HepG2 (cell line): ENCODE data around the gene FBXO7. TPM values are rescaled to one million over a fixed set of nuclear protein-coding genes. Genes with fewer than 3 reads are reported as not detected.
A peak's percentile ranks its signal among the peaks of the same experiment; 100 is the strongest.

Source experiments
- ATAC-seq: fragments of 200-7000 bp; cut with Tn5 transposase; 3 replicates; pipeline ENCODE4 v1.9.1; 2020; ENCODE audit warnings: mild to moderate bottlenecking, moderate library complexity
- BruUV-seq: library from RNA; stranded (reverse); fragments of 400-500 nt; replicated peaks from 2 replicates; lab custom pipeline; 2021; lab: Mats Ljungman, UMichigan
- CTCF ChIA-PET: fragments of 300-600 bp; formaldehyde crosslinking; extraction: SDS; loops from one replicate; lab custom pipeline; 2021; ENCODE audit warnings: low total read pairs, inconsistent platforms, low intra/inter-chr PET ratio; lab: Yijun Ruan, JAX
- POLR2A ChIA-PET: fragments of 350-600 bp; sonication (Branson Sonifier 250); formaldehyde crosslinking; loops from one replicate; lab custom pipeline; 2020; ENCODE audit warnings: antibody characterized with exemption, inconsistent platforms; lab: Yijun Ruan, JAX
- DNase-seq: peaks from one replicate; pipeline ENCODE4 v3.0.0-alpha.2; 2015; ENCODE audit warnings: low spot score
- FAIRE-seq: peaks from 3 replicates; lab custom pipeline; 2011; peaks lifted over from hg19 to GRCh38; lab: Jason Lieb, UNC
- H2AFZ ChIP-seq: one replicate; pipeline ENCODE4 v1.6.1; 2011; ENCODE audit warnings: low read length, inconsistent platforms
- H3K27ac ChIP-seq: fragments of 300-600 bp; 3 replicates; pipeline ENCODE4 v1.8.0; 2011; ENCODE audit warnings: mixed run types, mild to moderate bottlenecking, mixed read lengths, low read length, inconsistent platforms; ENCODE audit not compliant: insufficient read depth; ENCODE audit errors: extremely low read length
- H3K27me3 ChIP-seq, 2 experiments: fragments of 200-600 bp in 1 of 2; 2 replicates in 1 of 2; 3 replicates in 1 of 2; pipeline versions ENCODE4 v1.6.0 to v1.8.0; 2011; ENCODE audit warnings: low read length in 2 of 2, mild to moderate bottlenecking in 2 of 2, moderate library complexity in 2 of 2, inconsistent platforms in 1 of 2; ENCODE audit not compliant: insufficient read depth in 2 of 2, control insufficient read depth in 1 of 2
- H3K36me3 ChIP-seq, 2 experiments: fragments of 200-600 bp in 1 of 2; replicated peaks in 1 of 2; 2 replicates in 1 of 2; 3 replicates in 1 of 2; pipeline versions ENCODE4 v1.5.1 to v1.8.0; 2011; ENCODE audit warnings: low read length in 2 of 2, inconsistent platforms in 1 of 2; ENCODE audit not compliant: insufficient read depth in 2 of 2, control insufficient read depth in 1 of 2
- H3K4me1 ChIP-seq: 2 replicates; pipeline ENCODE4 v1.5.1; 2012; ENCODE audit warnings: low read length, inconsistent platforms; ENCODE audit not compliant: insufficient read depth
- H3K4me2 ChIP-seq: 2 replicates; pipeline ENCODE4 v1.6.0; 2011; ENCODE audit warnings: low read depth, low read length, inconsistent platforms
- H3K4me3 ChIP-seq, 3 experiments: fragments of 200-600 bp in 1 of 3; sonication (generic), shearing (Covaris generic) in 1 of 3; replicated peaks in 1 of 3; 2 replicates each; pipeline ENCODE4 v1.5.1; 2011 to 2016; ENCODE audit warnings: low read length in 3 of 3, inconsistent platforms in 2 of 3, low read depth in 2 of 3, mild to moderate bottlenecking in 2 of 3, control low read depth in 1 of 3, mixed read lengths in 1 of 3; ENCODE audit not compliant: insufficient read depth in 1 of 3
- H3K79me2 ChIP-seq: one replicate; pipeline ENCODE4 v1.6.1; 2011; ENCODE audit warnings: low read length, inconsistent platforms; ENCODE audit not compliant: insufficient read depth
- H3K9ac ChIP-seq: 2 replicates; pipeline ENCODE4 v1.6.0; 2011; ENCODE audit warnings: mild to moderate bottlenecking, low read depth, low read length, inconsistent platforms; ENCODE audit not compliant: insufficient read depth
- H3K9me3 ChIP-seq: 2 replicates; pipeline ENCODE4 v1.5.1; 2012; ENCODE audit warnings: mild to moderate bottlenecking, low read length
- H4K20me1 ChIP-seq: 2 replicates; pipeline ENCODE4 v1.6.0; 2011; ENCODE audit warnings: inconsistent platforms, mild to moderate bottlenecking, low read length, moderate library complexity; ENCODE audit not compliant: insufficient read depth
- FOXC1 ChIP-seq: sonication (generic); formaldehyde crosslinking; IDR thresholded peaks from 2 replicates; pipeline ENCODE4 v1.8.0; 2022; ENCODE audit warnings: mild to moderate bottlenecking, missing genetic modification reagents, borderline replicate concordance
- GATAD2A ChIP-seq: IDR thresholded peaks from 2 replicates; pipeline ENCODE4 v1.6.1; 2016
- NFE2L1 ChIP-seq: sonication (generic); formaldehyde crosslinking; IDR thresholded peaks from 2 replicates; pipeline ENCODE4 v1.4.0; 2020; ENCODE audit warnings: missing genetic modification reagents, mild to moderate bottlenecking, borderline replicate concordance
- NFKBIZ ChIP-seq: IDR thresholded peaks from 2 replicates; pipeline ENCODE4 v1.6.1; 2018; ENCODE audit warnings: missing genetic modification reagents, missing compliant biosample characterization
- NR2C2 ChIP-seq: sonication (generic); formaldehyde crosslinking; IDR thresholded peaks from 2 replicates; pipeline ENCODE4 v1.4.0; 2020; ENCODE audit warnings: missing genetic modification reagents, mild to moderate bottlenecking, moderate library complexity, borderline replicate concordance
- SATB2 ChIP-seq: sonication (generic); formaldehyde crosslinking; IDR thresholded peaks from 2 replicates; pipeline ENCODE4 v1.5.0; 2020; ENCODE audit warnings: missing genetic modification reagents
- ZFP36L1 ChIP-seq: sonication (generic); formaldehyde crosslinking; IDR thresholded peaks from 2 replicates; pipeline ENCODE4 v1.8.0; 2022; ENCODE audit warnings: mild to moderate bottlenecking, missing genetic modification reagents, moderate library complexity
- ZNF138 ChIP-seq: sonication (generic); formaldehyde crosslinking; IDR thresholded peaks from 2 replicates; pipeline ENCODE4 v1.5.0; 2020; ENCODE audit warnings: mild to moderate bottlenecking, low read depth, missing genetic modification reagents
- ZNF629 ChIP-seq: sonication (generic); formaldehyde crosslinking; conservative IDR thresholded peaks from 2 replicates; pipeline ENCODE4 v1.5.0; 2020; ENCODE audit warnings: missing genetic modification reagents
- ZNF773 ChIP-seq: sonication (generic); formaldehyde crosslinking; IDR thresholded peaks from 2 replicates; pipeline ENCODE4 v1.4.0; 2020; ENCODE audit warnings: missing genetic modification reagents, borderline replicate concordance
- ZNF878 ChIP-seq: sonication (generic); formaldehyde crosslinking; IDR thresholded peaks from 2 replicates; pipeline ENCODE4 v1.8.1; 2023; ENCODE audit warnings: mild to moderate bottlenecking, missing genetic modification reagents, moderate library complexity
- WGBS: methylation state at CpG from one replicate; pipeline ENCODE4 v1.1.6; 2017; ENCODE audit warnings: low lambda C conversion rate; 5-methylcytosine and 5-hydroxymethylcytosine counted together
- in situ Hi-C: cut with HindIII; loops from 2 replicates; pipeline ENCODE4 v1.10.0; 2017; ENCODE audit warnings: low pct_unique_long_range_greater_than_20kb; ENCODE audit not compliant: extremely low pct_ligation_motif_present
- intact Hi-C: fragments of 100-400 bp; cut with micrococcal nuclease; formaldehyde crosslinking; loops from one replicate; pipeline ENCODE4 v1.10.0; 2022; ENCODE audit not compliant: unreplicated experiment
- polyA plus RNA-seq, 8 experiments: library from polyadenylated mRNA; depleted of rRNA in 3 of 8; stranded (reverse) in 7 of 8; unstranded in 1 of 8; fragments of >200 nt; fragmentation: Illumina TruSeq in 4 of 8; extraction: Trizol in 4 of 8; gene quantifications; 2 replicates each; pipeline versions ENCODE4 v1.2.1 to v1.2.3, GENCODE V29; 2011 to 2016; ENCODE audit warnings: low read depth in 4 of 8, missing spikeins in 1 of 8, mixed read lengths in 1 of 8; ENCODE audit not compliant: insufficient read depth in 1 of 8
- total RNA-seq, 5 experiments: library from RNA; depleted of rRNA; stranded (reverse); fragments of >200 nt; fragmentation: Illumina TruSeq; extraction: Trizol; gene quantifications; 2 replicates each; pipeline ENCODE4 v1.2.3, GENCODE V29; 2016; ENCODE audit warnings: low read depth in 1 of 5
- TF ChIP-seq, protein P1 (sequence below): sonication (generic); formaldehyde crosslinking; IDR thresholded peaks from 2 replicates; pipeline ENCODE4 v1.5.0; 2020; ENCODE audit warnings: mild to moderate bottlenecking, missing genetic modification reagents, borderline replicate concordance
- TF ChIP-seq, protein P2 (sequence below): sonication (generic); formaldehyde crosslinking; IDR thresholded peaks from 2 replicates; pipeline ENCODE4 v1.4.0; 2020; ENCODE audit warnings: missing genetic modification reagents
- TF ChIP-seq, protein P3 (sequence below): IDR thresholded peaks from 2 replicates; pipeline ENCODE4 v1.6.1; 2016

Gene FBXO7
- total and polyA plus RNA-seq, 2 of the 13 experiments (the other 11 are each of a cell fraction or from before 2014, with no cell fraction given): 105 to 172 TPM

DNA sequence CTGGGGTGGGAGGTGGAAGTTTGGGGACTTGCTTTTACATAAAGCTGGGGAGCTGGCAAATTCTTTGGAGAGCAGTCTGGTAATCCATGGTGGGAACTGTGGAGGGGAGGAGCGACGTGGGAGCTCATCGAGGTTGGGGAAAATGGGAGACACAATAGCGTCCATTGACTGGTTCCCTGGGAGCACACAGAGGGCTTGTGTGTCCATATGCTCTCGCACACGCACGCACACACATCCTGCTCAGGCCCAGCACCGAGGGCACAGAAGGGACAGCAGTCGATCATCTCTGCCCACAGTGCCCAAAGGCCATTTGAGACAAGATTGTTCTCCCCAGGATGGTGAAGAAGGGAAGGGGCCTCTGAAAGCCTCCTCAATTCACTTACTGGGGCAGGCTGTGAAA, 53.7 kb downstream of the FBXO7 start (continued):
- TF ChIP-seq ZNF138 (CRISPR knock-in tag) (no peak), ZFP36L1 (CRISPR knock-in tag) (no peak)

DNA sequence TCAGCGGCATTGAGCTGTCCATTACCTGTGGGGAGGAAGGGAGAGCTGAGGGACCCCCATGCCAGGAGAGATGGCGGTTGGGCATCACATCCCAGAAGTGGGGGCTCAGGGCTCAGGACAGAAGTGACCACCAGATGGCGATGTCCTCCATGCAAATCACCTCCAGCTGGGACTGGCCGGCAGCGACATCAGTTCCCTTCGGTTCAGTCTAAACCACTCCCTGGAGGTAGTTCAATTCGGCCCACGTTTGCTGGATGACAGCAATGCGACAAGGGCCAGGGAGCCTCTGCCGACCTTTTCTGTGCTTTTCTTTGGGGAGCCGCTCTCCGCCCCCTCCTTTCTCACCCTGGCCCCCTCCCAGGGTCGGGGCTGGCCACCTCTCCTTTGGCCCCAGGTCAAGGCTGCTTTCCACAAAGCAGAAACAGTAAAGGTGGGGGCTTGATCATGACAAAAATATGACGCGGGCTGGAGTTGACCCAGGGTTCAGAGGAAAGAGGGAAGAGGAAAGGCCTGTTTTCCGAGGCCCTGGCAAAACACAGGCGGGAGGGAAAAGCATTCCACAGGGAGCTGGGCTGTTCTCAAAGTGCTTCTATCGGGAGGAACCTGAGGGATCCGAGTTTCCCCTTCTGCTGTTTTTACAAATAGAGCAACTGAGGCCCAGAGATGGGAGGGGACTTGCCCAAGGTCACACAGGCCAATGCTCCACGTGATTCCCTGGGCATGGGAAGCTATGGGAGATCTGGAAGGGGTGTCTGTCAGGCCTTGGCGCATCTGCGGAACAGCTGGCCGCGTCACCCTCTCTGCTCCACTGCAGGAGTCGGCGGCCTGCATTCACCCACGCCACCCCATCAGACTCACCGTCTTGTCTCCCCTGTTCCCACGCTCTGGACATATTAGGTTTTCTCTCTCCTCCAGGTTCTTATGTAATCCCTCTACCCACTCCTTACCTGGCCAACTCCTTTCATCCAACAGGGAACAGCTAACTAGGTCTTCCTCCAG, 54.7 kb downstream of the FBXO7 start:
- Histone ChIP-seq H3K27ac (peak overlapping the region; percentile 76), H3K9me3 (no peaks in the 10 kb centered on the region), H3K79me2 (no peaks in the 10 kb centered on the region), H3K27me3 (no peaks in the 10 kb centered on the region), H4K20me1 (no peaks in the 10 kb centered on the region), H3K4me1 (peaks cover 65% of the 10 kb centered on the region), H3K36me3 (no peaks in the 10 kb centered on the region), H2AFZ (no peak overlapping the region), H3K4me3 (peak overlapping the region; percentile 27 to 52 (median 51); a peak in 3 of 6 replicates), H3K9ac (peak overlapping the region; percentile 45; the same call in 1 of the 2 replicates), H3K4me2 (peak overlapping the region; percentile 68)
- intact Hi-C loops (loop anchor here (1.0 kb wide), 5 partner anchors 115 to 294 kb away; partner anchors contain the start of gene TIMP3), in situ Hi-C loops (loop anchor here (5.0 to 25.0 kb wide), 4 partner anchors 133 to 683 kb away; no protein-coding TSS in a partner anchor)
- POLR2A ChIA-PET: interaction anchor here (0.6 to 8.1 kb wide), 17 partner anchors 10 to 279 kb away, joined by 3 to 145 read pairs (median 5); partner anchors contain the start of genes FBXO7 and TIMP3
- no TSS peak for BruUV-seq
- peak; percentile 91 for DNase-seq
- 38% methylated on average over 21 of the region's 29 CpGs for WGBS
- ATAC-seq: peak; percentile 72
- FAIRE-seq: peak; percentile 87
- CTCF ChIA-PET: interaction anchor here (0.8 to 1.6 kb wide), 8 partner anchors 131 to 472 kb away, joined by 3 to 15 read pairs (median 4); partner anchors contain the start of gene TIMP3
- TF ChIP-seq ZNF773: peak; percentile 63; the same call in 1 of the 2 replicates
- TF ChIP-seq, protein P1, sequence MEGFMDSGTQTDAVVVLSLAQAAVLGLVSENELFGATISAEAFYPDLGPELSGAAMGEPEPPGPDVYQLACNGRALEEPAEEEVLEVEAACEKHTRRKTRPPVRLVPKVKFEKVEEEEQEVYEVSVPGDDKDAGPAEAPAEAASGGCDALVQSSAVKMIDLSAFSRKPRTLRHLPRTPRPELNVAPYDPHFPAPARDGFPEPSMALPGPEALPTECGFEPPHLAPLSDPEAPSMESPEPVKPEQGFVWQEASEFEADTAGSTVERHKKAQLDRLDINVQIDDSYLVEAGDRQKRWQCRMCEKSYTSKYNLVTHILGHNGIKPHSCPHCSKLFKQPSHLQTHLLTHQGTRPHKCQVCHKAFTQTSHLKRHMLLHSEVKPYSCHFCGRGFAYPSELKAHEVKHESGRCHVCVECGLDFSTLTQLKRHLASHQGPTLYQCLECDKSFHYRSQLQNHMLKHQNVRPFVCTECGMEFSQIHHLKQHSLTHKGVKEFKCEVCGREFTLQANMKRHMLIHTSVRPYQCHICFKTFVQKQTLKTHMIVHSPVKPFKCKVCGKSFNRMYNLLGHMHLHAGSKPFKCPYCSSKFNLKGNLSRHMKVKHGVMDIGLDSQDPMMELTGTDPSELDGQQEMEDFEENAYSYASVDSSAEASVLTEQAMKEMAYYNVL (CRISPR knock-in tag): peak; percentile 79; the same call in 1 of the 2 replicates
- no peak for TF ChIP-seq NFE2L1 (CRISPR knock-in tag)
- no peak for TF ChIP-seq NFKBIZ (CRISPR knock-in tag)
- TF ChIP-seq ZNF629 (CRISPR knock-in tag): peak; percentile 42; the same call in 1 of the 2 replicates
- TF ChIP-seq SATB2 (CRISPR knock-in tag): no peak
- no peak for TF ChIP-seq ZNF878 (CRISPR knock-in tag)
- TF ChIP-seq NR2C2: peak; percentile 73; the same call in 1 of the 2 replicates
- TF ChIP-seq FOXC1 (CRISPR knock-in tag): no peak
- TF ChIP-seq, protein P2, sequence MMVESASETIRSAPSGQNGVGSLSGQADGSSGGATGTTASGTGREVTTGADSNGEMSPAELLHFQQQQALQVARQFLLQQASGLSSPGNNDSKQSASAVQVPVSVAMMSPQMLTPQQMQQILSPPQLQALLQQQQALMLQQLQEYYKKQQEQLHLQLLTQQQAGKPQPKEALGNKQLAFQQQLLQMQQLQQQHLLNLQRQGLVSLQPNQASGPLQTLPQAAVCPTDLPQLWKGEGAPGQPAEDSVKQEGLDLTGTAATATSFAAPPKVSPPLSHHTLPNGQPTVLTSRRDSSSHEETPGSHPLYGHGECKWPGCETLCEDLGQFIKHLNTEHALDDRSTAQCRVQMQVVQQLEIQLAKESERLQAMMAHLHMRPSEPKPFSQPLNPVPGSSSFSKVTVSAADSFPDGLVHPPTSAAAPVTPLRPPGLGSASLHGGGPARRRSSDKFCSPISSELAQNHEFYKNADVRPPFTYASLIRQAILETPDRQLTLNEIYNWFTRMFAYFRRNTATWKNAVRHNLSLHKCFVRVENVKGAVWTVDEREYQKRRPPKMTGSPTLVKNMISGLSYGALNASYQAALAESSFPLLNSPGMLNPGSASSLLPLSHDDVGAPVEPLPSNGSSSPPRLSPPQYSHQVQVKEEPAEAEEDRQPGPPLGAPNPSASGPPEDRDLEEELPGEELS (CRISPR knock-in tag): peak; percentile 81
- TF ChIP-seq GATAD2A (CRISPR knock-in tag): peak; percentile 62
- TF ChIP-seq, protein P3, sequence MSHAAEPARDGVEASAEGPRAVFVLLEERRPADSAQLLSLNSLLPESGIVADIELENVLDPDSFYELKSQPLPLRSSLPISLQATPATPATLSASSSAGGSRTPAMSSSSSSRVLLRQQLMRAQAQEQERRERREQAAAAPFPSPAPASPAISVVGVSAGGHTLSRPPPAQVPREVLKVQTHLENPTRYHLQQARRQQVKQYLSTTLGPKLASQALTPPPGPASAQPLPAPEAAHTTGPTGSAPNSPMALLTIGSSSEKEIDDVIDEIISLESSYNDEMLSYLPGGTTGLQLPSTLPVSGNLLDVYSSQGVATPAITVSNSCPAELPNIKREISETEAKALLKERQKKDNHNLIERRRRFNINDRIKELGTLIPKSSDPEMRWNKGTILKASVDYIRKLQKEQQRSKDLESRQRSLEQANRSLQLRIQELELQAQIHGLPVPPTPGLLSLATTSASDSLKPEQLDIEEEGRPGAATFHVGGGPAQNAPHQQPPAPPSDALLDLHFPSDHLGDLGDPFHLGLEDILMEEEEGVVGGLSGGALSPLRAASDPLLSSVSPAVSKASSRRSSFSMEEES: peak; percentile 44; the same call in 1 of the 2 replicates
